Astrocyte (in vitro differentiated cells and primary cell): ENCODE data around the gene TBXAS1. TPM values are rescaled to one million over a fixed set of nuclear protein-coding genes. Genes with fewer than 3 reads are reported as not detected.

ENCODE experiments used
- DNase-seq: peaks from one replicate; pipeline ENCODE4 v3.0.0-alpha.2; 2010; ENCODE audit warnings: low read depth
- FAIRE-seq: peaks from 2 replicates; lab custom pipeline; 2011; peaks lifted over from hg19 to GRCh38; lab: Jason Lieb, UNC
- H2AFZ ChIP-seq: 2 replicates; pipeline ENCODE4 v1.6.0; 2012; ENCODE audit warnings: low read depth, low read length, inconsistent platforms
- H3K27ac ChIP-seq: 2 replicates; pipeline ENCODE4 v1.5.1; 2011; ENCODE audit warnings: low read depth, low read length, inconsistent platforms
- H3K27me3 ChIP-seq: 2 replicates; pipeline ENCODE4 v1.6.0; 2011; ENCODE audit warnings: low read length, inconsistent platforms; ENCODE audit not compliant: insufficient read depth
- H3K36me3 ChIP-seq: 2 replicates; pipeline ENCODE4 v1.5.1; 2011; ENCODE audit warnings: low read length, inconsistent platforms; ENCODE audit not compliant: insufficient read depth
- H3K4me1 ChIP-seq: 2 replicates; pipeline ENCODE4 v1.5.1; 2011; ENCODE audit warnings: low read length, inconsistent platforms; ENCODE audit not compliant: insufficient read depth
- H3K4me2 ChIP-seq: 2 replicates; pipeline ENCODE4 v1.6.0; 2012; ENCODE audit warnings: low read length, inconsistent platforms
- H3K4me3 ChIP-seq: 2 replicates; pipeline ENCODE4 v1.5.1; 2011; ENCODE audit warnings: low read depth, mild to moderate bottlenecking, low read length, inconsistent platforms; ENCODE audit not compliant: insufficient read depth
- H3K79me2 ChIP-seq: 2 replicates; pipeline ENCODE4 v1.6.0; 2012; ENCODE audit warnings: mild to moderate bottlenecking, low read length, inconsistent platforms; ENCODE audit not compliant: insufficient read depth
- H3K9ac ChIP-seq: 2 replicates; pipeline ENCODE4 v1.6.0; 2012; ENCODE audit warnings: mild to moderate bottlenecking, low read length, inconsistent platforms
- H3K9me3 ChIP-seq: 2 replicates; pipeline ENCODE4 v1.5.1; 2012; ENCODE audit warnings: low read depth, mild to moderate bottlenecking, low read length, inconsistent platforms; ENCODE audit not compliant: insufficient read depth
- H4K20me1 ChIP-seq: 2 replicates; pipeline ENCODE4 v1.6.0; 2012; ENCODE audit warnings: low read length, inconsistent platforms; ENCODE audit not compliant: insufficient read depth
- H3K27ac Mint-ChIP-seq: one replicate; pipeline ENCODE4 v1.8.0; 2021; ENCODE audit warnings: mild to moderate bottlenecking, mixed read lengths; ENCODE audit not compliant: unreplicated experiment
- H3K27me3 Mint-ChIP-seq: one replicate; pipeline ENCODE4 v1.8.0; 2021; ENCODE audit warnings: low read depth, mixed read lengths; ENCODE audit not compliant: unreplicated experiment
- H3K36me3 Mint-ChIP-seq: one replicate; pipeline ENCODE4 v1.8.0; 2021; ENCODE audit warnings: low read depth, mixed read lengths; ENCODE audit not compliant: unreplicated experiment
- H3K4me1 Mint-ChIP-seq: one replicate; pipeline ENCODE4 v1.8.0; 2021; ENCODE audit warnings: low read depth, mixed read lengths; ENCODE audit not compliant: unreplicated experiment
- H3K4me3 Mint-ChIP-seq: one replicate; pipeline ENCODE4 v1.8.0; 2021; ENCODE audit warnings: mild to moderate bottlenecking, moderate library complexity, mixed read lengths; ENCODE audit not compliant: unreplicated experiment
- H3K9me3 Mint-ChIP-seq: one replicate; pipeline ENCODE4 v1.8.0; 2021; ENCODE audit warnings: mild to moderate bottlenecking, mixed read lengths; ENCODE audit not compliant: unreplicated experiment
- CTCF ChIP-seq: IDR thresholded peaks from 2 replicates; pipeline ENCODE4 v1.5.1; 2011; ENCODE audit warnings: low read depth, mild to moderate bottlenecking, inconsistent platforms, low read length, moderate library complexity; ENCODE audit not compliant: insufficient read depth
- EZH2 ChIP-seq: IDR thresholded peaks from 2 replicates; pipeline ENCODE4 v1.6.1; 2012; ENCODE audit warnings: mild to moderate bottlenecking, low read length, inconsistent platforms; ENCODE audit not compliant: insufficient read depth
- total RNA-seq: library from RNA; stranded (reverse); gene quantifications from 2 replicates; pipeline ENCODE4 v1.2.1, GENCODE V29; 2021

The TBXAS1 gene
- total RNA-seq, 1 donor from 2014 or later, result 1.1 TPM

GRCh38 chr7:140045697-140046096 is 216.6 kb downstream of the TBXAS1 start:
- TF ChIP-seq CTCF (no peak), EZH2 (no peak)
- Mint-ChIP-seq H3K4me3 (no peak overlapping the region), H3K27me3 (no peaks in the 10 kb centered on the region), H3K9me3 (no peaks in the 10 kb centered on the region), H3K4me1 (peaks cover 11% of the 10 kb centered on the region), H3K27ac (no peak overlapping the region), H3K36me3 (peaks cover 41% of the 10 kb centered on the region)
- Histone ChIP-seq H3K9ac (no peak overlapping the region), H3K9me3 (no peaks in the 10 kb centered on the region), H3K4me2 (no peak overlapping the region), H3K27me3 (no peaks in the 10 kb centered on the region), H3K79me2 (no peaks in the 10 kb centered on the region), H4K20me1 (no peaks in the 10 kb centered on the region), H3K36me3 (no peaks in the 10 kb centered on the region), H3K4me1 (peaks cover 12% of the 10 kb centered on the region), H3K4me3 (no peak overlapping the region), H3K27ac (no peak overlapping the region), H2AFZ (no peak overlapping the region)
- no peak for DNase-seq
- FAIRE-seq, result no peak

GRCh38 chr7:140047197-140047596 is 218.1 kb downstream of the TBXAS1 start:
- Mint-ChIP-seq H3K36me3 (peaks cover 39% of the 10 kb centered on the region), H3K27me3 (no peaks in the 10 kb centered on the region), H3K4me3 (no peak overlapping the region), H3K27ac (no peak overlapping the region), H3K9me3 (no peaks in the 10 kb centered on the region), H3K4me1 (peaks cover 6% of the 10 kb centered on the region)
- Histone ChIP-seq H3K9ac (no peak overlapping the region), H3K36me3 (no peaks in the 10 kb centered on the region), H3K79me2 (no peaks in the 10 kb centered on the region), H3K27ac (no peak overlapping the region), H3K4me1 (peaks cover 3% of the 10 kb centered on the region), H3K4me2 (no peak overlapping the region), H3K27me3 (no peaks in the 10 kb centered on the region), H4K20me1 (no peaks in the 10 kb centered on the region), H3K4me3 (no peak overlapping the region), H2AFZ (no peak overlapping the region), H3K9me3 (no peaks in the 10 kb centered on the region)
- DNase-seq (no peak), FAIRE-seq (no peak)
- no peak for TF ChIP-seq CTCF
- no peak for TF ChIP-seq EZH2

- H2AFZ ChIP-seq, result no peak overlapping the region
- DNase-seq (no peak), FAIRE-seq (no peak)
- H4K20me1 ChIP-seq, result no peaks in the 10 kb centered on the region
- Mint-ChIP-seq H3K27me3 (no peaks in the 10 kb centered on the region), H3K4me1 (peaks cover 6% of the 10 kb centered on the region), H3K9me3 (no peaks in the 10 kb centered on the region), H3K4me3 (no peak overlapping the region), H3K36me3 (peaks cover 39% of the 10 kb centered on the region), H3K27ac (no peak overlapping the region)
- H3K27me3 ChIP-seq, result no peaks in the 10 kb centered on the region
- H3K9me3 ChIP-seq, result no peaks in the 10 kb centered on the region
- H3K9ac ChIP-seq, result no peak overlapping the region
- H3K4me3 ChIP-seq, result no peak overlapping the region
- no peaks in the 10 kb centered on the region for H3K4me1 ChIP-seq
- TF ChIP-seq EZH2 (no peak), CTCF (no peak)
- no peak overlapping the region for H3K4me2 ChIP-seq
- H3K27ac ChIP-seq, result no peak overlapping the region
- H3K36me3 ChIP-seq, result no peaks in the 10 kb centered on the region
- no peaks in the 10 kb centered on the region for H3K79me2 ChIP-seq
Observed at GRCh38 chr7:140048138-140048537, 219.1 kb downstream of the TBXAS1 start.
